ENCODE data around the gene THSD7A.

The THSD7A gene

GRCh38 chr7:11456574-11456973 lies 375.4 kb downstream of the THSD7A start:
- H3K9me3 ChIP-seq (replicated peaks; ENCODE audit: insufficient read depth, low read length) = no peaks in the 10 kb centered on the region
- no peaks in the 10 kb centered on the region for H4K20me1 ChIP-seq (ENCODE audit: insufficient read depth, low read length)
- no peaks in the 10 kb centered on the region for H3K79me2 ChIP-seq (ENCODE audit: low read length)
- TF ChIP-seq EZH2phosphoT487 (IDR thresholded peaks at IDR 0.05; ENCODE audit: low read length) = no peak
- no peak for TF ChIP-seq CTCF (IDR thresholded peaks at IDR 0.05; ENCODE audit: low read length)
- no peak for TF ChIP-seq EZH2 (optimal IDR thresholded peaks at IDR 0.05; ENCODE audit: low read depth, low read length)
- DNase-seq = no peak
- H3K27ac ChIP-seq (ENCODE audit: low read length) = no peak overlapping the region
- H3K9me2 ChIP-seq (replicated peaks; ENCODE audit: insufficient read depth, low read length) = no peaks in the 10 kb centered on the region
- no peak overlapping the region for H3K4me3 ChIP-seq (ENCODE audit: low read length)
- no peaks in the 10 kb centered on the region for H3K27me3 ChIP-seq (replicated peaks; ENCODE audit: insufficient read depth, low read length)
- H3F3A ChIP-seq (ENCODE audit: insufficient read depth, low read length) = no peaks in the 10 kb centered on the region
- H3K4me2 ChIP-seq (ENCODE audit: low read depth, low read length) = no peak overlapping the region
- H3K9ac ChIP-seq (ENCODE audit: low read length) = no peak overlapping the region
- H2AFZ ChIP-seq (ENCODE audit: low read length) = no peak overlapping the region
- no peaks in the 10 kb centered on the region for H3K36me3 ChIP-seq (replicated peaks; ENCODE audit: insufficient read depth, low read length)
- H3K4me1 ChIP-seq (ENCODE audit: low read length) = no peaks in the 10 kb centered on the region

GRCh38 chr7:11452476-11452875 lies 379.5 kb downstream of the THSD7A start:
- H4K20me1 ChIP-seq (ENCODE audit: insufficient read depth, low read length) = no peaks in the 10 kb centered on the region

GRCh38 chr7:11450281-11450680 lies 381.7 kb downstream of the THSD7A start:
- no peak for DNase-seq
- Histone ChIP-seq H3K27me3 (replicated peaks; ENCODE audit: insufficient read depth, low read length) (no peaks in the 10 kb centered on the region), H3K36me3 (replicated peaks; ENCODE audit: insufficient read depth, low read length) (no peaks in the 10 kb centered on the region), H3K4me2 (ENCODE audit: low read depth, low read length) (no peak overlapping the region), H3K9me2 (replicated peaks; ENCODE audit: insufficient read depth, low read length) (no peaks in the 10 kb centered on the region), H3K4me3 (ENCODE audit: low read length) (no peak overlapping the region), H3K4me1 (ENCODE audit: low read length) (no peaks in the 10 kb centered on the region), H4K20me1 (ENCODE audit: insufficient read depth, low read length) (no peaks in the 10 kb centered on the region), H2AFZ (ENCODE audit: low read length) (no peak overlapping the region), H3K9me3 (replicated peaks; ENCODE audit: insufficient read depth, low read length) (no peaks in the 10 kb centered on the region), H3K27ac (ENCODE audit: low read length) (no peak overlapping the region), H3F3A (ENCODE audit: insufficient read depth, low read length) (no peaks in the 10 kb centered on the region), H3K79me2 (ENCODE audit: low read length) (no peaks in the 10 kb centered on the region), H3K9ac (ENCODE audit: low read length) (no peak overlapping the region)
- TF ChIP-seq CTCF (IDR thresholded peaks at IDR 0.05; ENCODE audit: low read length) (no peak), EZH2 (optimal IDR thresholded peaks at IDR 0.05; ENCODE audit: low read depth, low read length) (no peak), EZH2phosphoT487 (IDR thresholded peaks at IDR 0.05; ENCODE audit: low read length) (no peak)

More at GRCh38 chr7:11452476-11452875, 379.5 kb downstream of the THSD7A start:
- H3K4me3 ChIP-seq (ENCODE audit: low read length) = no peak overlapping the region
- no peak for TF ChIP-seq EZH2 (optimal IDR thresholded peaks at IDR 0.05; ENCODE audit: low read depth, low read length)
- TF ChIP-seq CTCF (IDR thresholded peaks at IDR 0.05; ENCODE audit: low read length) = no peak
- no peak for TF ChIP-seq EZH2phosphoT487 (IDR thresholded peaks at IDR 0.05; ENCODE audit: low read length)
- H3K27me3 ChIP-seq (replicated peaks; ENCODE audit: insufficient read depth, low read length) = no peaks in the 10 kb centered on the region
- H3K79me2 ChIP-seq (ENCODE audit: low read length) = no peaks in the 10 kb centered on the region
- H3K4me1 ChIP-seq (ENCODE audit: low read length) = no peaks in the 10 kb centered on the region
- no peaks in the 10 kb centered on the region for H3K36me3 ChIP-seq (replicated peaks; ENCODE audit: insufficient read depth, low read length)
- H3K9me3 ChIP-seq (replicated peaks; ENCODE audit: insufficient read depth, low read length) = no peaks in the 10 kb centered on the region
- no peak overlapping the region for H3K9ac ChIP-seq (ENCODE audit: low read length)
- H3F3A ChIP-seq (ENCODE audit: insufficient read depth, low read length) = no peaks in the 10 kb centered on the region
- DNase-seq = no peak
- no peak overlapping the region for H2AFZ ChIP-seq (ENCODE audit: low read length)
- H3K9me2 ChIP-seq (replicated peaks; ENCODE audit: insufficient read depth, low read length) = no peaks in the 10 kb centered on the region
- H3K27ac ChIP-seq (ENCODE audit: low read length) = no peak overlapping the region
- H3K4me2 ChIP-seq (ENCODE audit: low read depth, low read length) = no peak overlapping the region
